Prostate gland (tissue), 2 donors: ENCODE measurements around the gene CXCL11. TPM values are rescaled to one million over a fixed set of nuclear protein-coding genes. Genes with fewer than 3 reads are reported as not detected.
A peak's percentile ranks its signal among the peaks of the same experiment; 100 is the strongest.

Source experiments
- DNase-seq: peaks from one replicate; pipeline ENCODE4 v3.0.0-alpha.2; 2019; ENCODE audit warnings: low spot score
- H3K27ac ChIP-seq, 2 donors: fragments of 200-600 bp; sonication (generic); 2 replicates each; pipeline ENCODE4 v1.5.1; 2017 to 2019
- H3K27me3 ChIP-seq: fragments of 200-600 bp; sonication (generic); replicated peaks from 2 replicates; pipeline ENCODE4 v1.5.1; 2019; ENCODE audit not compliant: insufficient read depth
- H3K36me3 ChIP-seq, 2 donors: fragments of 200-600 bp; sonication (generic); 1 replicate in 1 of 2; 2 replicates in 1 of 2; pipeline versions ENCODE4 v1.5.1 to v1.8.1; 2017 to 2019
- H3K4me1 ChIP-seq: fragments of 200-600 bp; sonication (generic); replicated peaks from 2 replicates; pipeline ENCODE4 v1.5.1; 2019
- H3K4me3 ChIP-seq, 2 donors: fragments of 200-600 bp; sonication (generic); 2 replicates each; pipeline ENCODE4 v1.5.1; 2017 to 2019
- H3K9me3 ChIP-seq: fragments of 200-600 bp; sonication (generic); 2 replicates; pipeline ENCODE4 v1.5.1; 2017
- POLR2A ChIP-seq: fragments of 450-650 bp; IDR thresholded peaks from one replicate; pipeline ENCODE4 v1.6.1; 2016; ENCODE audit warnings: antibody characterized with exemption, mild to moderate bottlenecking
- POLR2AphosphoS5 ChIP-seq: sonication (generic); formaldehyde crosslinking; IDR thresholded peaks from one replicate; pipeline ENCODE4 v1.6.1; 2017; ENCODE audit warnings: antibody characterized with exemption
- WGBS: methylation state at CpG from one replicate; pipeline ENCODE4 v1.1.5; 2018; 5-methylcytosine and 5-hydroxymethylcytosine counted together
- intact Hi-C: fragments of 100-400 bp; cut with DNase I; formaldehyde crosslinking; loops from one replicate; pipeline ENCODE4 v1.14.2; 2022
- total RNA-seq, 2 donors: library from RNA; depleted of rRNA; stranded (reverse); fragments of >200 nt; gene quantifications; one replicate each; pipeline ENCODE4 v1.1.0, GENCODE V29; 2016
- TF ChIP-seq, protein P1 (sequence below), 4 experiments: fragments of 200-600 bp in 2 of 4; fragments of 450-650 bp in 2 of 4; sonication (generic) in 2 of 4; IDR thresholded peaks; 1 replicate in 3 of 4; 2 replicates in 1 of 4; pipeline ENCODE4 v1.5.1; 2016 to 2019; ENCODE audit warnings: antibody characterized with exemption in 4 of 4, mild to moderate bottlenecking in 2 of 4, moderate library complexity in 2 of 4

CXCL11 gene
- total RNA-seq, 2 donors from 2014 or later: 0.23 TPM; not detected in 1

DNA sequence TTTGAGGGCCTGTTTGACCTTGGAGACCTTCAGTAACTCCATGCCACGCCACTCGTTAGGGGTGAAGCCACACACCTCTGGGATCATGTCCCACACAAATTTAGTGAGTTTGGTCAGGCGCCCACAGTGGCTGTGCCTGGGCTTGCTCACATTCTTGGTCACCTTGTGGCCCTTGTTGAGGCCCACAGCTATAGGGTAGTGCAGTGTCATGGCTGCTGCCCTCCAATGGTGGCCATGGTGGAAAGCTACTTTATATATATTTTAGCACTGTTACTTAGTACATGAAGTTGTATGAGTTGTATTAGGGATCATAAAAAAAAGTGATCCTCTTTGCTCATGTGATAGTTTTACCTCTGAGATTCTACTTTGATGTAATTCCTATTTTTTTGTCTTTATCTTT is 985 bp upstream of the CXCL11 start:
- Histone ChIP-seq H3K27me3 (no peaks in the 10 kb centered on the region), H3K9me3 (no peaks in the 10 kb centered on the region), H3K4me1 (no peaks in the 10 kb centered on the region), H3K27ac (no peak overlapping the region), H3K36me3 (no peaks in the 10 kb centered on the region), H3K4me3 (no peak overlapping the region)
- TF ChIP-seq POLR2A (no peak), POLR2AphosphoS5 (no peak)
- TF ChIP-seq, protein P1, sequence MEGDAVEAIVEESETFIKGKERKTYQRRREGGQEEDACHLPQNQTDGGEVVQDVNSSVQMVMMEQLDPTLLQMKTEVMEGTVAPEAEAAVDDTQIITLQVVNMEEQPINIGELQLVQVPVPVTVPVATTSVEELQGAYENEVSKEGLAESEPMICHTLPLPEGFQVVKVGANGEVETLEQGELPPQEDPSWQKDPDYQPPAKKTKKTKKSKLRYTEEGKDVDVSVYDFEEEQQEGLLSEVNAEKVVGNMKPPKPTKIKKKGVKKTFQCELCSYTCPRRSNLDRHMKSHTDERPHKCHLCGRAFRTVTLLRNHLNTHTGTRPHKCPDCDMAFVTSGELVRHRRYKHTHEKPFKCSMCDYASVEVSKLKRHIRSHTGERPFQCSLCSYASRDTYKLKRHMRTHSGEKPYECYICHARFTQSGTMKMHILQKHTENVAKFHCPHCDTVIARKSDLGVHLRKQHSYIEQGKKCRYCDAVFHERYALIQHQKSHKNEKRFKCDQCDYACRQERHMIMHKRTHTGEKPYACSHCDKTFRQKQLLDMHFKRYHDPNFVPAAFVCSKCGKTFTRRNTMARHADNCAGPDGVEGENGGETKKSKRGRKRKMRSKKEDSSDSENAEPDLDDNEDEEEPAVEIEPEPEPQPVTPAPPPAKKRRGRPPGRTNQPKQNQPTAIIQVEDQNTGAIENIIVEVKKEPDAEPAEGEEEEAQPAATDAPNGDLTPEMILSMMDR (IDR thresholded peaks at IDR 0.05): no peak
- 96% methylated on average over 3 of the region's 3 CpGs for WGBS
- DNase-seq: no peak
- intact Hi-C loops: no loop called here

DNA sequence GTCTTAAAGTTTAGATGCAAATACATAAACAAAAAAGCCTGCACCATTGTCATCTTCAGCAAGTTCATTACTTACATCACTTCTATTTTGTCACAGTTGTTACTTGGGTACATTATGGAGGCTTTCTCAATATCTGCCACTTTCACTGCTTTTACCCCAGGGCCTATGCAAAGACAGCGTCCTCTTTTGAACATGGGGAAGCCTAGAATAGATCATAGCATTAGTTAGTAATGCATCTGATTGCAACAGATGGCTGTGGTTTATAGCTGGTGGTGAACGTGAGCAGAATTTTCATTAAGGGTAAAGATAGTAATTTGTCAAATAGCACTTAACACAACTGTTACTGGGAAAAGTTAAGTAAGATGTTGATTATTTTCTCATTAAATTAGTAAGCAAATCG is 729 bp downstream of the CXCL11 start:
- intact Hi-C loops: no loop called here
- H3K4me1 ChIP-seq: no peaks in the 10 kb centered on the region
- no peak overlapping the region for H3K27ac ChIP-seq
- no peaks in the 10 kb centered on the region for H3K27me3 ChIP-seq
- H3K9me3 ChIP-seq: no peaks in the 10 kb centered on the region
- TF ChIP-seq POLR2AphosphoS5: no peak
- no peak for TF ChIP-seq POLR2A
- TF ChIP-seq, protein P1 (IDR thresholded peaks at IDR 0.05): no peak
- DNase-seq: no peak
- no peak overlapping the region for H3K4me3 ChIP-seq
- no peaks in the 10 kb centered on the region for H3K36me3 ChIP-seq
- 32% methylated on average over 3 of the region's 3 CpGs for WGBS

DNA sequence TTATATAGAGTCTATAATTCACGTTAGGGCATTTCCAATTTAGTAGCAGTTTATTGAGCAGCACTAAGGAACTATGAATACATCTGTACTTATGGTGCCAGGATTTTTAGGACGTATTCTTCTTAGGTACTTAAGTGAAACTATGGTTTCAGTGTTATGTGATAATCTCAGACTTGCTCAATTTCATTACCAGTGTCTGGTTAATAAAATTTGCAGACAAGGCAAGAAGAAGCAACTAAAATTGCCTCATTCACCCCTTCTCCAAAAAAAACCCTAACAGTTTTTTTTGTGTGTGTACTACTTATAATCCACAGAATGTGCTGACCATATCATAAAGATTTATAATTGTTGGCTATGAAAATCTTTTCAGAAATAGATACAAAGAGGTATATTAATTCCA is 6.6 kb downstream of the CXCL11 start:
- intact Hi-C loops: no loop called here
- no peak for DNase-seq
- Histone ChIP-seq H3K9me3 (no peaks in the 10 kb centered on the region), H3K36me3 (no peaks in the 10 kb centered on the region), H3K27me3 (no peaks in the 10 kb centered on the region), H3K4me3 (no peak overlapping the region), H3K4me1 (no peaks in the 10 kb centered on the region), H3K27ac (no peak overlapping the region)
- 62% methylated on average over 2 of the region's 2 CpGs for WGBS
- TF ChIP-seq POLR2AphosphoS5 (no peak), POLR2A (no peak)
- TF ChIP-seq, protein P1 (IDR thresholded peaks at IDR 0.05): no peak

DNA sequence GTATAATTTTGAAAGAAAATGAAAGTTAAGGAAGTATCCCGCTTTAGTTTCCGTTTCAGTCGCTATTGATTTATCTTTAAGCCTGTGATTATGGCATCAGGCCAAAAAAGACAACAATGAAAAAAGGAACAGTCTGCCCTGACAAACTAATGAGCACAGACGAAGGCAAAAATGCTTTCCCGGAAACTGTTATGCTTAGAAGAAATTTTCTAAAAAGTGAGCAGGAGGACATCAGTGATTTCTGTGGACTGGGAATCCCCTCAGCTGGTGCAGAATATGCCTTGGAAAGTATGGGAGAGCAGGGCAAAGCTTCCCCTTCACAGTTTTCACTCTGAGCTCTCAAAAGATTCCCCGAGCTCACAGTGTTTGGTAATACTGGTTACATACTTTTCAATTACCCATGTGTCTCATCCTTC is 7.5 kb downstream of the CXCL11 start:
- Histone ChIP-seq H3K36me3 (no peaks in the 10 kb centered on the region), H3K9me3 (no peaks in the 10 kb centered on the region), H3K4me3 (peak overlapping the region; percentile 2 to 11), H3K27me3 (no peaks in the 10 kb centered on the region), H3K4me1 (no peaks in the 10 kb centered on the region), H3K27ac (peak overlapping the region in 1 of 2 donors; percentile 2)
- TF ChIP-seq POLR2AphosphoS5: peak; percentile 28
- TF ChIP-seq POLR2A: no peak
- intact Hi-C loops: no loop called here
- DNase-seq: no peak
- 5% methylated on average over 6 of the region's 6 CpGs for WGBS

DNA sequence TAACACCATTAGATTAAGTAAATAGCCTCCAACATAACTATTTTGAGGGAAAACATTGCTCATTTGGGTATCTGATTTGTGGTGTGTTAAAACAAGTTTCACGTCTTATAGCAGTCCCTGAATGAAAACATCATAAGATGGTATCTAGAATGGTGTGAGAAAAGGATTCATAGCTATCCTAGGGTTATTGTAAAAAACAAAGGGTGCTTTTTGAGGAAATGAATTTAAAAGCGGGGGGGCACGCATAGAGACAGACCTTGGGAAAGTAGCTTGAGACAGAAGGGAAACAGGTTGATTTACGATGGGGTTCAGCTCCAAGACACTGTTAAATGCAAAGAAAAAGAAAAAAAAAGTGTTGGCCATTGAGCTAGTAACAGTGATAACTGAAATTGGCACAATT is 11.8 kb downstream of the CXCL11 start:
- Histone ChIP-seq H3K4me1 (no peaks in the 10 kb centered on the region), H3K27me3 (no peaks in the 10 kb centered on the region), H3K4me3 (no peak overlapping the region), H3K27ac (no peak overlapping the region), H3K36me3 (no peaks in the 10 kb centered on the region), H3K9me3 (no peaks in the 10 kb centered on the region)
- TF ChIP-seq POLR2AphosphoS5 (no peak), POLR2A (no peak)
- TF ChIP-seq, protein P1 (IDR thresholded peaks at IDR 0.05): no peak
- intact Hi-C loops: no loop called here
- 58% methylated on average over 4 of the region's 4 CpGs for WGBS
- DNase-seq: no peak
